Stimulated activated CD4-positive, alpha-beta T cell treated with anti-CD3 and anti-CD28 coated beads, Interleukin-2, amount 100 ng/mL, for 4 hours (primary cell): ENCODE results near the gene RFPL1.
"Not testable (repeated sequence)": the region's sequence is repeated elsewhere in the genome, so short reads cannot be mapped to it uniquely, and the experiment has no call there.

Experiments
- DNase-seq: peaks from one replicate; pipeline ENCODE4 v3.0.0-alpha.2; 2020; ENCODE audit warnings: low read depth

RFPL1 gene

DNA sequence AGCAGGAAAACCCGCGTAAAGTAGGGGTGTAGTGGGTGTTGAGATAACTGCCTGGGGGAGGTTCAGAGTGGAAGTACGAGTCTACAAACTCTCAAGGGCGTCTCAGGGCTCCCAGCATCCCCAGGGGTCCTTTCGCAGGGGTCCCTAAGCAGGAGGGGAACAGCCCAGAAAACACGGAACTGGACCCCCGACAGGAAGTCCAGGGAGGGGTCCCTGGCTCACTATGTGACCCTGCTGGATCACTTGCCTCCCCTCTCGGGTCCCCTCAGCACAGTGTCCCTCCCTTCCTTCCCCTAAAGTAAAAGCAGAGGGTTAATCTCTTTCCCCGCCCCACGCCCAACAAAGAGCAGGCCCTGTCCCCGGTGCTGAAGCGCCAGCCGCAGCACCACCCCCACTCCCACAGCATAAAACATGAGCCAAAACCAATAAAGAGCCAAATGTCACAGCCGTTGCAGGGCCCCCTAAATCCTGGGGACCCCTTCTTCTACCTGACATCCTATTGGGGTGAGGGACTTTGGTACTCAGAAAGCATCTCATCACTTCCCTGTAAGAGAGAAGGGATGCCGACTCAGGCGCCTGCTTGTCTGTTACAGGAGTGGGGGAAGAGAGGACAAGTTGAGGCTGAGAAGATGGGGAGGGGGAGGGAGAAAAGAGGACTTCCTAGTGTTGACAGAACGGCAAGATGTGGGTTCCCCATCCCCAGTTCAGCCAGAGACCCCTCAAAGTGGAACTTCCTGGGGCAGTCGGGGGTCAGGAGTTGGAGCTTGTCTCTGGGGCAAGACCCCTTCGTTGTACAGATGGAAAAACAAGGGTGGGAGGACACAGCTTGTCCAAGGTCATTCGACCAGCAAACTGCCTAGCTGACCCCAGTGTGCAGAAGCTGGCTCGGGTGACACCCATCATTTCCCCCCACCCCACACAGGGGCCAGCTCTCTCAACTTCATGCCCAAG is 40.2 kb downstream of the RFPL1 start:
- DNase-seq, result no peak

DNA sequence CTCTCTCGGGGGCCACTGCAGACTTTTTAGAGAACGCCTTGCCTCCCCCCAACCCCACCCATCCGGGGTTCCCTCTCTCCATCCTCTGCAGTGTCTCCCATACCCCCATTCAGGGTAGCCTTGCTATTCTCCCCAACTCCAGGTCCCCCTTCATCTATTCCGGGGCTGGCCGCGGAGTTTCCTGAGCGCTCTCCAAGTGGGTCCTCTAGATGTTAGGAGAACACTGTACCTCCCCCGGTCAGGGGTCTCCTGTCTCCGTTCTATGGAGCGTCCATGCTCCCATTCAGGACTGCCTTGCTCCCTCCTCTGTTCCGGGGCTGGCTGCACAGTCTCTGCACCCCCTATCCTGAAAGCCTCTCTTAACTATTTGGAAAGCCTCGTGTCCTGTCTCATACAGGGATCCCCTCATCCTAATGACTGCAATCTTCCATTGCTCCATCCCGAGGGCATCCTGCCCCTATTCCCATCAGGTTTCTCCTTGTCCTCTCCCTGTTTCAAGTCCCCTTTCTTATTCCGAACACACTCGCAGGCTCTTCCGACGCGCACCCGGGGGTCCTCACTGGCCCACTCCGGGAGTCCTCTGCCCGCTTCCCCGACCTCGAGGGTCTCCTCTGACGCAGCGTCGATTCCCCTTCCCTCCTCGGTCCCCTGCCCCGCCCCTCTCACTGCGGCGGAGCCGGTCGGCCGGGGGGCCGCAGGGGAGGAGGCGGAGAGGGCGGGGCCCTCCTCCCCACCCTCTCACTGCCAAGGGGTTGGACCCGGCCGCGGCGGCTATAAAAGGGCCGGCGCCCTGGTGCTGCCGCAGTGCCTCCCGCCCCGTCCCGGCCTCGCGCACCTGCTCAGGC is 41.3 kb downstream of the RFPL1 start, which contains the start of gene NEFH:
NEFH (plus strand) TSS at position 802 of the 845 bp plus-strand sequence. CDS start 45 bp downstream, outside the sequence.
- DNase-seq, result no peak

- no peak for DNase-seq
Observed at GRCh38 chr22:29480262-29480511, 41.8 kb downstream of the RFPL1 start.

DNA sequence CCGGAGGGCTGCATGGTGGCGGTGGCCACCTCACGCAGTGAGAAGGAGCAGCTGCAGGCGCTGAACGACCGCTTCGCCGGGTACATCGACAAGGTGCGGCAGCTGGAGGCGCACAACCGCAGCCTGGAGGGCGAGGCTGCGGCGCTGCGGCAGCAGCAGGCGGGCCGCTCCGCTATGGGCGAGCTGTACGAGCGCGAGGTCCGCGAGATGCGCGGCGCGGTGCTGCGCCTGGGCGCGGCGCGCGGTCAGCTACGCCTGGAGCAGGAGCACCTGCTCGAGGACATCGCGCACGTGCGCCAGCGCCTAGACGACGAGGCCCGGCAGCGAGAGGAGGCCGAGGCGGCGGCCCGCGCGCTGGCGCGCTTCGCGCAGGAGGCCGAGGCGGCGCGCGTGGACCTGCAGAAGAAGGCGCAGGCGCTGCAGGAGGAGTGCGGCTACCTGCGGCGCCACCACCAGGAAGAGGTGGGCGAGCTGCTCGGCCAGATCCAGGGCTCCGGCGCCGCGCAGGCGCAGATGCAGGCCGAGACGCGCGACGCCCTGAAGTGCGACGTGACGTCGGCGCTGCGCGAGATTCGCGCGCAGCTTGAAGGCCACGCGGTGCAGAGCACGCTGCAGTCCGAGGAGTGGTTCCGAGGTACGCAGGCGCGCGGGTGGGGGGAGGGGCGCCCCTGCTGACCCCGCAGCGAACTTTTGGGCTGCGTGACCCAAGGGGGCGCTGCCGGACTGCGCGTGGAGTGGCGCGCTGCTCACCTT is 42.3 kb downstream of the RFPL1 start:
- DNase-seq, result no peak

DNA sequence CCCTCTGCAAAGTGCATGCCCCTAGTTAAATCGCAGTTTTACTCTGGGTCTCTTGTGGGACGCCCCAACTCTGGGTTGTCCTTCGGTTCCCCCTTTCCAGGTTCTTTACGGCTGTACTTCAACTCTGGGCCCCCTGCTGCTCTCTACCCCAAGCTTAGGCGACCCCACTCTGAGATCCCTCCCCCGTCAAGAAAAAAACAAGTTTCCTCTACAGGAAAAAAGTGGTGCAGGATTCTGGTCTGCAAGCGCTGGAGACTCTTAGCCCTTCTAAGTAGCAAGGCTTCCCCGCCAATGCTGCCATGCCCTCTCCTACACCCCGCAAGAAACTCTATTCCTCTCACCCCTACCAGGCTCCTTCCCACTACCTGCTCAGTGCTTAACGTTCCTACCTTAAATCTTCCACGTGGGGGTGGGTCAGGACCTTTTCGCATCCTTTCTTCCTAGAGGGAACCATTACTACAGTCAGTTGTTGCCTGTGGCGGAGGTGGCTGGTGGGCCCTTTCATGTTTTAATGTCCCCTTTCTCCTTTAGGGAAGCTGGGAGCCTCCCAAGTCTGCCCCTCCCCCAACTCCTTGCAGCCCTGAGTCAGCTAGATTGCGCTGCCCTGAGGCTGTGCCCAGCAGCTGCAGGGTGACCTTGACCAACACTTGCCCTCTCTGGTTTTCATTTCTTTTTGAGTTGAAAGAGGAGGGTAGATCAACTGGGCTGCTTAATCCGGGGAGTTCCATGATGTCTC is 43.0 kb downstream of the RFPL1 start:
- no peak for DNase-seq

DNA sequence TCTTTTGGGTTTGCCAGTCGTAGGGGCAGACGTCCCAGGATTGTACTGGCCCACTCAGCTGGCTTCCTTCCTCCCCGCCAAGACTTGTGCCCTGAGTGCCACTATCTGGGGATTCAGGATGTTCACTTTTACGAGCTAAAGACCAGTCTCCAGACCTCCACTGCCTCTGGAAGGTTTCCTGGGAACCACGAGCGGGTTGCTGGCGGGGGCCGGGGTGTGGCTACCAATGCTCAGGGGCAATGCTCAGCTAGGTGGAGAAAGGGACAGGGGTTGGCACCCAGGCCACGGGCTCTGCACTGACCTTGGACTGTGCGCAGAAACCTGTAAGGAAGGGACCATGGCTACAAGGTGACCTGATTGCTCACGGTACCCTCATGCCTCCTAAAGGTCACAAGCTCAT is 43.9 kb downstream of the RFPL1 start:
- no peak for DNase-seq

DNA sequence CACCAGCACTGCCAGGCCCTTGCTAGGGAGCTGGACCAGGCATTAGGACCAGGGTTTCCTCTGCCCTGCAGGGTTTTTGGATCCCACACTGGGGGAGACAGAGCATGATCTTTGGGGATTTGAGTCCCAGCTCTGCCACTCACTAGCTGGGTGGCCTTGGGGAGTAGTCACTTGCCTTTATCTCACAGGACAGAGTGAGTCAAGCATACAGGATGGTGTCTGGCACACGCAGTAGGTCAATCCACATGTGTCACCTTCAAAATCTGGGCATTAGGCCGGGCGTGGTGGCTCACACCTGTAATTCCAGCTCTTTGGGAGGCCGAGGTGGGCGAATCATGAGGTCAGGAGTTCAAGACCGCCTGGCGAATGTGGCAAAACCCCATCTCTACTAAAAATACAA is 44.3 kb downstream of the RFPL1 start:
- no peak for DNase-seq

GRCh38 chr22:29483254-29483653 is 44.9 kb downstream of the RFPL1 start:
- DNase-seq, result no peak

DNA sequence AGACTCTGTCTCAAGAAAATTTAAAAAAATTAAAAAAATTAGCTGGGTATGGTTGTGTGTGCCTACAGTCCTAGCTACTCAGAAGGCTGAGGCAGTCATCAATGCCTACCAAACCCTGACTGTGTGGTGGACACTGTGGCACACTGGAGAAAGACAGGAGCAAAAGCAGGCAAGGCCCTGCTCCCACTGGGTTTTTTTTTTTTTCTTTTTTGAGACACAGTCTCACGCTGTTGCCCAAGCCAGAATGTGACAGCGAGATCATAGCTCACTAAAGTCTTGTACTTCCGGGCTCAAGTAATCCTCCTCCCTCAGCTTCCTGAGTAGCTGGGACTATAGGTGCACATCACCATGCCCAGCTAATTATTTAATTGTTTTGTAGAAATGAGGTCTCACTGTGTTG is 46.3 kb downstream of the RFPL1 start:
- no peak for DNase-seq

GRCh38 chr22:29485448-29485847 is 47.1 kb downstream of the RFPL1 start:
- no peak for DNase-seq

GRCh38 chr22:29487426-29487986 is 49.1 kb downstream of the RFPL1 start:
- no peak for DNase-seq

DNA sequence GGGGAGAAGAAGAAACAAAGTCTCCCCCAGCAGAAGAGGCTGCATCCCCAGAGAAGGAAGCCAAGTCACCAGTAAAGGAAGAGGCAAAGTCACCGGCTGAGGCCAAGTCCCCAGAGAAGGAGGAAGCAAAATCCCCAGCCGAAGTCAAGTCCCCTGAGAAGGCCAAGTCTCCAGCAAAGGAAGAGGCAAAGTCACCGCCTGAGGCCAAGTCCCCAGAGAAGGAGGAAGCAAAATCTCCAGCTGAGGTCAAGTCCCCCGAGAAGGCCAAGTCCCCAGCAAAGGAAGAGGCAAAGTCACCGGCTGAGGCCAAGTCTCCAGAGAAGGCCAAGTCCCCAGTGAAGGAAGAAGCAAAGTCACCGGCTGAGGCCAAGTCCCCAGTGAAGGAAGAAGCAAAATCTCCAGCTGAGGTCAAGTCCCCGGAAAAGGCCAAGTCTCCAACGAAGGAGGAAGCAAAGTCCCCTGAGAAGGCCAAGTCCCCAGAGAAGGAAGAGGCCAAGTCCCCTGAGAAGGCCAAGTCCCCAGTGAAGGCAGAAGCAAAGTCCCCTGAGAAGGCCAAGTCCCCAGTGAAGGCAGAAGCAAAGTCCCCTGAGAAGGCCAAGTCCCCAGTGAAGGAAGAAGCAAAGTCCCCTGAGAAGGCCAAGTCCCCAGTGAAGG is 50.9 kb downstream of the RFPL1 start:
- not testable (repeated sequence) for DNase-seq

GRCh38 chr22:29491012-29491411 is 52.6 kb downstream of the RFPL1 start:
- no peak for DNase-seq
